ENCODE data around the gene ACP3. TPM values are rescaled to one million over a fixed set of nuclear protein-coding genes. Genes with fewer than 3 reads are reported as not detected.

Gene ACP3
- total RNA-seq, 2 donors from 2014 or later: 0.79 to 2.5 TPM

GRCh38 chr3:132399054-132399929 lies 82.1 kb downstream of the ACP3 start:
- H3K9me3 ChIP-seq: no peaks in the 10 kb centered on the region

GRCh38 chr3:132401255-132401654 lies 84.0 kb downstream of the ACP3 start:
- no peak for DNase-seq (ENCODE audit: low spot score)
- no peak for TF ChIP-seq CTCF (IDR thresholded peaks at IDR 0.05)

More at GRCh38 chr3:132399054-132399929, 82.1 kb downstream of the ACP3 start:
- Histone ChIP-seq H3K4me1 (no peaks in the 10 kb centered on the region), H3K4me3 (no peak overlapping the region), H3K27ac (no peak overlapping the region), H3K27me3 (no peaks in the 10 kb centered on the region), H3K36me3 (no peaks in the 10 kb centered on the region)
- DNase-seq (ENCODE audit: low spot score): no peak
- TF ChIP-seq CTCF (IDR thresholded peaks at IDR 0.05): peak in 1 of 2 donors; percentile 78

GRCh38 chr3:132404276-132404675 lies 87.1 kb downstream of the ACP3 start:
- DNase-seq (ENCODE audit: low spot score): no peak
- no peak overlapping the region for H3K27ac ChIP-seq
- no peak overlapping the region for H3K4me3 ChIP-seq
- no peak for TF ChIP-seq CTCF (IDR thresholded peaks at IDR 0.05)
- H3K4me1 ChIP-seq: peaks cover 0 to 8% of the 10 kb centered on the region in 2 donors
- no peaks in the 10 kb centered on the region for H3K27me3 ChIP-seq
- no peaks in the 10 kb centered on the region for H3K36me3 ChIP-seq
- no peaks in the 10 kb centered on the region for H3K9me3 ChIP-seq

More at GRCh38 chr3:132401255-132401654, 84.0 kb downstream of the ACP3 start:
- Histone ChIP-seq H3K4me1 (peaks cover 0 to 8% of the 10 kb centered on the region in 2 donors), H3K4me3 (no peak overlapping the region), H3K36me3 (no peaks in the 10 kb centered on the region), H3K27me3 (no peaks in the 10 kb centered on the region), H3K27ac (no peak overlapping the region), H3K9me3 (no peaks in the 10 kb centered on the region)

GRCh38 chr3:132405188-132405587 lies 88.0 kb downstream of the ACP3 start:
- H3K4me1 ChIP-seq: peaks cover 0 to 8% of the 10 kb centered on the region in 2 donors
- no peak overlapping the region for H3K4me3 ChIP-seq
- no peaks in the 10 kb centered on the region for H3K9me3 ChIP-seq
- no peak for DNase-seq (ENCODE audit: low spot score)
- H3K36me3 ChIP-seq: no peaks in the 10 kb centered on the region
- no peak for TF ChIP-seq CTCF (IDR thresholded peaks at IDR 0.05)
- H3K27ac ChIP-seq: no peak overlapping the region
- no peaks in the 10 kb centered on the region for H3K27me3 ChIP-seq

DNA sequence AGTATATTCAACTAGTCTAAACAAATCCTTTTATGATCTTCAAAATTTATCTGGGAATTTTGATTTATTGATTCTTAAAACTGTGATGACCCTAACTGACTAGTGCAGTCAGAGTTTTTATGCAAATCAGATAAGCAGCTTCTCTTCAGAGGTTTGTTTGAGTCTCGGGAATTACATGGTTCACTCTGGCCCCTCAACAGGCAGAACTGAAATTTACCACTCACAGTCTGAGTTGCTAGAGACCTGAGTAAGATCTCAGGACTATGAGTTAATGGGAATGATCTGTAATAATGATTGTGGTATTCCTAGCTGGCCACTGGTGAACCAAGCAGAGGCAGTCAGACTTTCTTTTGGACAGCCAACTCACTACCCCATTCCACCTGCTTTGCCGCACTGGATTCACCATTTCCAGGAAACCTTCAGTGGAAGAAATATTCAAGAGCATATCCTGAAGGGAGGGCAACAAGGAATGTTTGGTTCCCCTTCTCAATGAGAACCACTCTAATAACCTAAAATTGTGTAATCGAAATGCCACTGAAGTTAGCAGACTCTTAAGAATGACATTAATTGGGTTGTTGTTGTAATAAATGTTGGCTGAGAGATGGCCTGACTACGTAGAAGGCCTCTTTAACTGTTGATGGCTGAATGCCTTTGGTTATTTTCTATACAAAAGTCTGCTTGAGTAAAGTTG lies 88.5 kb downstream of the ACP3 start:
- Histone ChIP-seq H3K27ac (no peak overlapping the region), H3K27me3 (no peaks in the 10 kb centered on the region), H3K36me3 (no peaks in the 10 kb centered on the region), H3K9me3 (no peaks in the 10 kb centered on the region), H3K4me3 (no peak overlapping the region), H3K4me1 (peaks cover 0 to 8% of the 10 kb centered on the region in 2 donors)
- no peak for DNase-seq (ENCODE audit: low spot score)
- TF ChIP-seq CTCF (IDR thresholded peaks at IDR 0.05): no peak
